HUES6 (cell line): ENCODE data around the gene KAT14.
"Not testable (repeated sequence)": the region's sequence is repeated elsewhere in the genome, so short reads cannot be mapped to it uniquely, and the experiment has no call there.

Experiments
- H3K27ac ChIP-seq: 2 replicates; pipeline ENCODE4 v1.7.0; 2013; ENCODE audit warnings: low read depth, mild to moderate bottlenecking, low read length, inconsistent platforms
- H3K27me3 ChIP-seq: 2 replicates; pipeline ENCODE4 v1.6.1; 2013; ENCODE audit warnings: low read length; ENCODE audit not compliant: control insufficient read depth, insufficient read depth
- H3K36me3 ChIP-seq: 2 replicates; pipeline ENCODE4 v1.6.1; 2013; ENCODE audit warnings: low read length; ENCODE audit not compliant: control insufficient read depth, insufficient read depth
- H3K4me1 ChIP-seq: 2 replicates; pipeline ENCODE4 v1.6.1; 2013; ENCODE audit warnings: low read length; ENCODE audit not compliant: control insufficient read depth, insufficient read depth
- H3K4me3 ChIP-seq: 2 replicates; pipeline ENCODE4 v1.5.1; 2013; ENCODE audit warnings: low read depth, low read length
- H3K9ac ChIP-seq: one replicate; pipeline ENCODE4 v1.6.1; 2013; ENCODE audit warnings: mild to moderate bottlenecking, low read length
- H3K9me3 ChIP-seq: 2 replicates; pipeline ENCODE4 v1.6.1; 2013; ENCODE audit warnings: low read depth, low read length; ENCODE audit not compliant: control insufficient read depth, insufficient read depth

Gene KAT14

DNA sequence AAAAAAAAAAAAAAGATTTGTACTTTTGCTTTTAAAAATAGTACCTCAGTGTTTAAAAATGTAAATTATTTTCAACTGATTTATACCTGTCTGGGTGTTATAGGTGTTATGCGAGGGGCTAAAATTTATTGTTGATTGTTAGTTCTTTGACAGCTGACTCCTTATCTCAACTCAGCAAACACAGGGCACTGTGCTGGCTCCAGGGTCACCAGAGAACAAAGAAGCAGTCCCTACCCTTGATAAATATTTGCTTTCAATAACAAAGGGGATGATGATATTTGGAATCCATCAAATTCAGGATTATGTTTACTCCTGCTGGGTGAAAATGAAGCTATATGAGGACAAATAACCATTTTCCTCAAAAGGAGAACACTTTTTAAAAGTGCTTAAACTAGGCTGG lies 34.2 kb upstream of the KAT14 start:
- Histone ChIP-seq H3K4me3 (no peak overlapping the region), H3K27me3 (no peaks in the 10 kb centered on the region), H3K36me3 (no peaks in the 10 kb centered on the region), H3K9ac (no peak overlapping the region), H3K9me3 (no peaks in the 10 kb centered on the region), H3K4me1 (peaks cover 14% of the 10 kb centered on the region), H3K27ac (no peak overlapping the region)

DNA sequence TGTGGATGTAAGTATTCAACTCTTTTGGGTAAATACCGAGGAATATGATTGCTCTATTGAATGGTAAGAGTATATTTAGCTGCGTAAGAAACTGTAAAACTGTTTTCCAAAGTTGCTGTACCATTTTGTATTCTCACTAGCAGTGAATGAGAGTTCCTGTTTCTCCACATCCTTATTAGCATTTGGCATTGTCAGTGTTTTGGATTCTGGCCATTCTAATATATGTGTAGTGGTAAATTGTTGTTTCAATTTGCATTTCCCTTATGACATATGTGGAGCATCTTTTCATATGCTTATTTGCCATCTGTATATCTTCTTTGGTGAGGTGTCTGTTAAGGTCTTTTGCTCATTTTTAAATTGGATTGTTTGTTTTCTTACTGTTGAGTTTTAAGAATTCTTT lies 29.3 kb upstream of the KAT14 start:
- no peaks in the 10 kb centered on the region for H3K27me3 ChIP-seq
- no peak overlapping the region for H3K4me3 ChIP-seq
- H3K9ac ChIP-seq, result no peak overlapping the region
- no peak overlapping the region for H3K27ac ChIP-seq
- no peaks in the 10 kb centered on the region for H3K4me1 ChIP-seq
- no peaks in the 10 kb centered on the region for H3K36me3 ChIP-seq
- H3K9me3 ChIP-seq, result no peaks in the 10 kb centered on the region

DNA sequence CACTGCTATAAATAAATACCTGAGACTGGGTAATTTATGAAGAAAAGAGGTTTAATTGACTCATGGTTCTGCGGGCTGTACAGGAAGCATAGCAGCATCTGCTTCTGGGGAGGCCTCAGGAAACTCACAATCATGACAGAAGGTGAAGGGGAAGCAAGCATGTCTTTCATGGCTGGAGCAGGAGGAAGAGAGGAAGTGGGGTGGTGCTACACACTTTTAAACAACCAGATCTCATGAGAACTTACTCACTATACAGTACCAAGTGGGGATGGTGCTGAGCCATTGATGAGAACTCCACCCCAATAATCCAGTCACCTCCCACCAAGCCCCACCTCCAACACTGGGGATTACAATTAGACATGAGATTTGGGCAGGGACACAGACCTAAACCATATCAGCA lies 9.1 kb upstream of the KAT14 start:
- H3K36me3 ChIP-seq, H3K4me3 ChIP-seq, H3K27me3 ChIP-seq, H3K9ac ChIP-seq, H3K4me1 ChIP-seq, H3K9me3 ChIP-seq, H3K27ac ChIP-seq: not testable (repeated sequence)

DNA sequence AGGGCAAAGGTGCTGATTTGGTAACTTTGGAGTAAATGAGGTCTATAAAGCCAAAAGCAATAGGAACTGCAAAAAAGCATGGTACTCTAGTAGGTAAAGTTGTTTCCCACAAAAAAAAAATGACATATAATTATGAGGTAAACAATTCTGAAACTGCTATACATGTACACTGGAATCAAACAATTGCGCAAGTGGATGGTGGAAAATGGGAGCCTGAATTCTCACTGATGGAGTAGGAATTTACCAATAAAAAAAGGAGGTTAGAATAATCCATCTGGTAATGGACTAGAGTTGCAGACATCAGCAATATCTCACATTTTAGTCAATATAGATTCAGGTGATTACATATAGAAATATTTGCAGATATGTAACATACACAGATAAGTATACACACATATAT lies 5.0 kb upstream of the KAT14 start:
- H3K4me1 ChIP-seq, result no peaks in the 10 kb centered on the region; the same call in 1 of the 2 replicates
- H3K9me3 ChIP-seq, result no peaks in the 10 kb centered on the region
- H3K4me3 ChIP-seq, result no peak overlapping the region
- H3K27ac ChIP-seq, result no peak overlapping the region
- H3K36me3 ChIP-seq, result no peaks in the 10 kb centered on the region
- H3K27me3 ChIP-seq, result no peaks in the 10 kb centered on the region
- no peak overlapping the region for H3K9ac ChIP-seq

DNA sequence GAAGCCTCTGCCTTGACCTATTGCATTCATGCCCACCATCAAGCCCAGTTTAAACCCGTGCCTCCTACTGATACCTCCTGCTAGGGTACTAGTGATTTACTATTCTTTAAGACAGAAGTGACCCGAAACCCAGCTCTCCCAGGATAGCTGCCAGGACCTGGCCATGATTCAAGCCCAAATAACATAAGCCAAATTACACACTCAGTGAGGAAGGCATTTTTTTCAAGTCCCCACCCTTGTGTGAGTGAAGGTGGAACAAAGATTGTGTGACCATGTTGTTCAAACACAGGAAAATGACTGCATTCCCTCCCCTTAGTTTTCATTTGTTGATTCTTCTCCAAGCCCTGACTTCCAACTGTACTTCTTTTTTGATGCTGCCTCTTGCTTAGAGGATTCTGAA lies 3.7 kb upstream of the KAT14 start:
- Histone ChIP-seq H3K9me3 (no peaks in the 10 kb centered on the region), H3K27me3 (no peaks in the 10 kb centered on the region), H3K36me3 (no peaks in the 10 kb centered on the region), H3K27ac (no peak overlapping the region), H3K9ac (no peak overlapping the region), H3K4me3 (no peak overlapping the region), H3K4me1 (no peaks in the 10 kb centered on the region; the same call in 1 of the 2 replicates)

DNA sequence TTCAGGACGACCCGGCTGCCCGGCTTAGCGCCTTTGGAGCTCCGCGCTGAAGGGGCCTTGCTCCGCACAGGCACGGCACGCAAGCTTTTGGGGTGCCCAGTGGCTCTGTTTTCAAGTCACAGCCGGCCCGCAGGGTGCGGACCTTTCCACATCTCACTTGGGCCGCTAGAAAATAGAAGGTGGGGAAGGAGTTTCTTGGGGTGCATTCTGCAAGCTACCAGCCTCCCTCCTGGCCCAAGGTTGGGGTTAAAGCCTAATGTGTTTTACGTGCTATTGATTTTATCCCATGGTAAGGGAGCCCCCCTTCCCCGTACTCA lies 561 bp downstream of the KAT14 start:
- peak overlapping the region; percentile 96 for H3K9ac ChIP-seq
- H3K4me1 ChIP-seq, result no peaks in the 10 kb centered on the region; the same call in 1 of the 2 replicates
- H3K27ac ChIP-seq, result peak overlapping the region; percentile 90
- peak overlapping the region; percentile 97 for H3K4me3 ChIP-seq
- peaks cover 13% of the 10 kb centered on the region for H3K36me3 ChIP-seq
- H3K9me3 ChIP-seq, result no peaks in the 10 kb centered on the region
- no peaks in the 10 kb centered on the region for H3K27me3 ChIP-seq

DNA sequence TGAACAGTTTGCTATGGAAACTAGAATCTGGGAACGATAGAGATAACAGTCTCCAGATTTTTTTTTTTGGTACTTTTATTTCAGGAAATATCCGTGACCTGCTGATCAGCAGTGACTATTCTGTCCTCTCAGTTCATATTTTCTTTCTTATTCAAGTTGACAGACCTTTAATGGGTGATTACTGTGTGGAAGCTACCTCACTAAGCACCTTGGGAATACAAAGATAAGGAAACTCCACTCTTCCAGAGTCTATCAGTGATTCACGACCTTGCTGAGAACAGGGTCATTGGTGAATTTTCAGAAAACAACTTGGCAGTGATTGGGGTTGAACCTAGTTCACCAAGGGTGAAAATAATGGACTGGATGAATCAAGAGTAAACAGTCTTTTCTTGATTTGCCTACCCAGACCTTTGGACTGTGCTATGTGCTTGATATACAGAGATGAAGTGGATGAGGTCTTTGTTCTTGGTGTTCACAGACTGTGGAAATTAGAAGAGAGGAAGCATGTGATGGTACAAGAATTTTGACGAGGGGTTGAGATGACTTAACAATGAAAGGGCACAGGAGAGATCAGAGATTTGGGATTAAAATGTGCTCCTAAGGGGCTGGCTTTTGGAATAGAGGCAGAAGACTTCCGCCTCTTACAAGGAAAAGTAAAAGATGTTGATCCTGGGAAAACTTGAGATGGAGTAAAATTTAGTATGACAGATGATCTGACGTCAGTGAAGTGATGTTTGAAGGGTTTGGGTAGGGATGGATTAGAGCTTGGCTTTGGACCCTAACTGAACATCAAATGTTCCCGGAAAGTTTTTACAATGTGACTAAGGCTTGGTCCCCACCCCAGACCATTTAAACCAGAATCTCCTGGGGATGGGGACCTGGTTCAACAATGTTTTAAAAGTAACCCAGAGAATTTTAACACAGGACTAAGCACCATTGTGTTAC lies 1.2 kb downstream of the KAT14 start:
- peak overlapping the region; percentile 96 for H3K9ac ChIP-seq
- peaks cover 14% of the 10 kb centered on the region for H3K36me3 ChIP-seq
- peaks cover under 1% of the 10 kb centered on the region; the same call in 1 of the 2 replicates for H3K4me1 ChIP-seq
- 0 out of 2 replicates have a peak overlapping the region, but pooled peaks have one; percentile 90 for H3K27ac ChIP-seq
- peak overlapping the region; percentile 97 for H3K4me3 ChIP-seq
- no peaks in the 10 kb centered on the region for H3K9me3 ChIP-seq
- H3K27me3 ChIP-seq, result no peaks in the 10 kb centered on the region

DNA sequence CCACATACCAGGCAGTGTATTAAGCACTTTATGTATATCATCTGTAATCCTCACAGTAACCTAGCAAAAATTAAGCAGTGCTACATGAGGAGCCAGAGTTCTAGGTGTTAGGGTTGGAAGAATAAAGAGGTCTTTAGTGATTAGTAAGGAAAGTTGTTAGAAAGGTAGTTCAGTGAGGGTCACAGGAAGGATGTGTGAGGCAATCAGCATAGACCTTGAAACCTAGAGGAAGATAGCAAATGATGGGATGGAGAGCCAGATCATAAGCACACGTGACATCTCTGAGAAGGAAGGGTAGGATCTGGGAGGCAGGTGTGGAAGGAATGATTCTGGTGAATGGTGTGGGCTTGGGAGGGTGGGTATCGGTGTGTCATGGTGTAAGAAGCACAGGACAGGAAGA lies 2.2 kb downstream of the KAT14 start:
- Histone ChIP-seq H3K27ac (no peak overlapping the region), H3K4me1 (peaks cover 5% of the 10 kb centered on the region; the same call in 1 of the 2 replicates), H3K36me3 (peaks cover 17% of the 10 kb centered on the region), H3K9ac (no peak overlapping the region), H3K9me3 (no peaks in the 10 kb centered on the region), H3K27me3 (no peaks in the 10 kb centered on the region), H3K4me3 (peak overlapping the region; percentile 97; the same call in 1 of the 2 replicates)

DNA sequence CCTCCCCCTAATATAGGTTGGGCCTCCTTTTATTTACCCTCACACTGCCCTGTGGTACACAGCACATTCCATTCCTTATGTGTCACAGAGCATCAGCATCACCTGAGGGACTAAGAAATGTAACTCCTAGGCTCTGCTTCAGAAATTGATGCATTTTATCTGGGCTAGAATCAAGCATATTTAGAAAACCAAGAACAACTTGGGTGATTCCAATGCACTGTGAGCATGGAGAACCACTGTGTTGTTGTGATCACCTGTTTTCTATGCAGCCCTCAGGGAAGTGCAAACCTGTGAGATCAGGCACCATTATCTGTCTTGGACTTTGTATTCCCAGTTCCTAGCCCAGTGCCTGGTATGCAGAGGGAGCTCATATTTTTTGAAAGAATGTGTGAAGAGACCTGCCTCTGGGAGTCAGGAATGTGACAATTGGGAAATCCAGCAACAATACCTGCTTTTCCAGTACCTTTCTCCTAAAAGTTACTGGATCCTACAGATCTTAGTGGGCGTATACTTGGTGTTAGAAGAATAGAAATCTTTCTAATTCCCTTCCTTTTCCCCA lies 7.0 kb downstream of the KAT14 start:
- Histone ChIP-seq H3K27me3 (no peaks in the 10 kb centered on the region), H3K36me3 (peaks cover 34% of the 10 kb centered on the region), H3K9me3 (no peaks in the 10 kb centered on the region), H3K4me1 (peaks cover 5% of the 10 kb centered on the region; the same call in 1 of the 2 replicates), H3K4me3 (no peak overlapping the region), H3K27ac (peak overlapping the region; percentile 64; the same call in 1 of the 2 replicates), H3K9ac (peak overlapping the region; percentile 24)

DNA sequence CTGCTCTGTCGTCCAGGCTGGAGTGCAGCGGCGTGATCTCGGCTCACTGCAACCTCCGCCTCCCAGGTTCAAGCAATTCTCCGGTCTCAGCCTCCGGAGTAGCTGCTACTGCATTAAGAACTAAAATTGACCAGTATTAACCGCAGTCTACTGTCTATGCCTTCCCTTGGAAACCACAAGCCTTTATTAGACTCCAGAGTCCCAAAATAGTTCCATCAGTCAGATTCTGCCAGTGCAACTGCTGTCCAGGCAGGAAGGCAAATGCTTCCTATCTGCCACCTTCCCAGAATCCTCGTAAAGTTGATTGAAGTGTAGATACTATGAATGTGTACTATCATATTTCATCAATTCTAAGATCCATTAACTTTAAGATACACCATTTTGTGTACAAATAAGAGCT lies 16.7 kb downstream of the KAT14 start:
- Histone ChIP-seq H3K36me3 (peaks cover 44% of the 10 kb centered on the region), H3K27ac (no peak overlapping the region), H3K27me3 (no peaks in the 10 kb centered on the region), H3K9ac (no peak overlapping the region), H3K9me3 (no peaks in the 10 kb centered on the region), H3K4me1 (no peaks in the 10 kb centered on the region), H3K4me3 (no peak overlapping the region)

DNA sequence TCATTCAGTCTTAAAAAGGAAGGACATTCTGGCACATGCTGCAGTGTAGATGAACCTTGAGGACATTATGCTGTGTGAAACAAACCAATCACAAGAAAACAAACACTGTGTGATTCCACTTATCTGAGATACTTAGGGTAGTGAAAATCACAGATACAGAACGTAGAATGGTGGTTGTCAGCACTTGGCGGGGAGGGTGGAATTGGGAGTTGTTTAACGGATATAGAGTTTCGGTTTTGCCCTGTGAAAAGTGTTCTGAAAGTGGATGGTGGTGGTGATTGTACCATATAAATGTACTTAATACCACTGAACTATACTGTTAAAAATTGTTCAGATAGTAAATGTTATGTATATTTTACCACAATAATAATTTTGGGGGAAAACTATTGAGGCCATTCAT lies 18.4 kb downstream of the KAT14 start:
- H3K27ac ChIP-seq, result no peak overlapping the region
- peaks cover 46% of the 10 kb centered on the region for H3K36me3 ChIP-seq
- H3K9ac ChIP-seq, result no peak overlapping the region
- H3K27me3 ChIP-seq, result no peaks in the 10 kb centered on the region
- no peaks in the 10 kb centered on the region for H3K4me1 ChIP-seq
- H3K9me3 ChIP-seq, result no peaks in the 10 kb centered on the region
- no peak overlapping the region for H3K4me3 ChIP-seq
